Measurements from ENCODE around the gene FAM162A. TPM values are rescaled to one million over a fixed set of nuclear protein-coding genes. Genes with fewer than 3 reads are reported as not detected.

FAM162A gene
- total RNA-seq, 8 experiments from 2014 or later: 12.2 to 51.7 (median 44.2) TPM

DNA sequence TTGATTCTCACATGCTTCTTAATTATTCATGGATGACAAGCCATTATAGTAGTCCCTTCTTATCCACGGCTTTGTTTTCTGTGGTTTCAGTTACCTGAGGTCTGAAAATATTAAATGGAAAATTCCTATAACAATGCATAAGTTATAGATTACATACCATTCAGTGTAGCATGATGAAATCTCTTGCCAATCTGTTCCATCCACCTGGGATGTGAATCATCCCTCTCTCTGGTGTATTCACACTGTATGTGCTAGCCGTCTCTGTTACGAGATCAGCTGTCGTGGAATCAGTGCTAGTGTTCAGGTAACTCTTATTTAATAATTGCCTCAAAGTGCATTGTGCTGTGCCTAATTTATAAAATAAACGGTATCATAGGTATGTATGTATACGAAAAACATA, 26.7 kb downstream of the FAM162A start:
- Histone ChIP-seq H3K27ac (peak overlapping the region in 1 of 2 donors; percentile 74), H3K4me3 (peak overlapping the region in 1 of 5 donors; percentile 3), H3K4me1 (replicated peaks in 1 of 2) (peaks cover 6 to 31% of the 10 kb centered on the region in 2 donors)
- 79 to 94% (median 84%) methylated on average over 2 to 6 of the region's 6 CpGs; no CpG with 5 or more reads in 1 of the 10 experiments for WGBS, 10 experiments
- ATAC-seq (replicated peaks in 6 of 8): peak in 5 of 8 experiments; percentile 65 to 88 (median 75)
- in situ Hi-C loops (cut with MboI; ENCODE audit: low pct_unique_long_range_greater_than_20kb in 2 of 9, low sequenced_read_pairs in 9 of 9, unreplicated experiment in 9 of 9): no loop called here

GRCh38 chr3:122414391-122414790, 30.4 kb downstream of the FAM162A start:
- Histone ChIP-seq H3K27ac (no peak overlapping the region), H3K4me3 (peak overlapping the region in 4 of 5 donors; percentile 53 to 92 (median 66)), H3K4me1 (replicated peaks in 1 of 2) (peaks cover 11 to 38% of the 10 kb centered on the region in 2 donors)
- no peak for ATAC-seq (replicated peaks in 6 of 8)
- 14 to 100% (median 78%) methylated on average over 1 to 3 of the region's 3 CpGs; no CpG with 5 or more reads in 2 of the 10 experiments for WGBS, 10 experiments
- in situ Hi-C loops (cut with MboI; ENCODE audit: low pct_unique_long_range_greater_than_20kb in 2 of 9, low sequenced_read_pairs in 9 of 9, unreplicated experiment in 9 of 9): no loop called here

DNA sequence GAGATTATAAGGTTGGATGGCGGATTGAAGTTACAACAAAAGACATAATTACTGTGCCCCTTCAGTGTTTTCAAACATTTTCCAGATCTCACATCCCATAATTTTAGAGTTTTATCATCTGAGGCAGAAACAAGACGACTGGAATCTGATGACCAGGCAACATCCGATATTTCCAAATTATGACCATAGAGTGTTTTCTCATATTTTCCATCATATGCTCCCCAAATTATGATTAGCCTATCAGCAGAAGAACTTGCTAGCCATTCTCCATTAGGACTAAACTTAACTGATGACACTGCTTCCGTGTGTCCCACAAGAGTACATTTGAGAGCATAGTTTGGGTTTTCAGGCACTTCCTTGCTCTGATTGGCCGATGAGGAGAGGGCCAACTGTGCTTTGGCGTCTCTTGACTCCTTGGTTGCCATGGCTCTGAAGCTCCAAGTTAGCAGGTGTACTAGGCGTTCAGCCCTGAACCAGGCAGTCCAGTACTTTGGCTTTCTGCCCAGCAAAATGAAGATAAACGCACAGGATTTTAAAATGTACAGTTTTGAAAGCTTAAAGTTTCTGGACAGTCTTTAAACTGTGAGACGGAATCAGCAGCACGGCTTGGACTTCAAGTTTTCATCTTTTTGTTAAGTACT, 31.2 kb downstream of the FAM162A start:
- WGBS, 10 experiments: 4 to 47% (median 32%) methylated on average over 3 to 9 of the region's 10 CpGs
- H3K27ac ChIP-seq: peak overlapping the region; percentile 92 to 94
- H3K4me1 ChIP-seq (replicated peaks in 1 of 2): peaks cover 11 to 37% of the 10 kb centered on the region in 2 donors
- in situ Hi-C loops (cut with MboI; ENCODE audit: low pct_unique_long_range_greater_than_20kb in 2 of 9, low sequenced_read_pairs in 9 of 9, unreplicated experiment in 9 of 9): no loop called here
- H3K4me3 ChIP-seq: peak overlapping the region; percentile 53 to 92 (median 62)
- ATAC-seq (replicated peaks in 6 of 8): peak; percentile 32 to 57 (median 44)

DNA sequence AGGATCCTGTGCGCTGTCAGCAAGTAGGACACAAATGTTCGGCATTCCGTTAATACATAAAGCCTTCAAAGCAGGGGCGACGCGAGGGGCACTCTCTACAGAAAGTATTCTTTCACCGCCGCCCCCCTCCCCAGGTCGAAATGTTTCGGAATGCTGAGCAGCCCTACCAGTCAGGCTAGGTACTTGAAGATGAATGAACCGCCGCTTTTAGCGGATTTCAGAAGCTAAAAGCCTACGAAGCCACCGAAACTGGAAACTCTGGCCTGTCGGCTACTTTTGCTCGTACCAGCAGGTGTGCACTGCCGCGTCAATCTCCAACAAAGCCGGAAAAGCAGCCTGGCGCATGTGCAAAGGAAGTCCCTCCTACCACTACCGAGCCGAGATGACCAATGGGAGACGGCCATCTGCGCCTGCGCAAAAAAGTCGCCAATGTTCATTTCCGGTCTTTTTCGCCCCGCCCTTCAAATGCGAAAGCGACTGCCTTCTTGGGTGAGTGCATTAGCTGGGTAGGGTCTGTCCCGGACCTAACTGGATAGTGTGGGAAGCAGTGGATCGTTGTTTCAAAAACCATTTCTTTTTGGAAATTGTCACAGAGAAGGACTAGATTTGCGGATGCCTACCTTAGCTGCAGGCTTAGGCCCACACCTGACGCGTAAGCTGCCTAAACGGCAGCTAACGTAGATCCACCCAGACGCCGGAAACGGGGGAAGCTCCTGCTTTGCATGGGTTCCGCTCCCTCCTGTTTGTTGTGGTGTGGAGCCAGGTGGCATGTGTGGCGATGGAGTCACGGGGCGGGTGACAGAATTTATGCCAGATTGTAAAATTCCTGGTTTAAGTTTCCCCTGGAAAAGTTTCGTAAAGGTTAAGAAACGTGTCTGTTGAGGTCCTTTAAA, 32.0 kb downstream of the FAM162A start, which contains the start of gene WDR5B:
Gene WDR5B (minus strand): TSS at position 301 of the 893 bp plus-strand sequence. CDS start 534 bp downstream, outside the sequence.
- H3K4me3 ChIP-seq: peak within 1 kb of the TSS; percentile 53 to 92 (median 62)
- peak; percentile 83 to 93 (median 90) for ATAC-seq (replicated peaks in 6 of 8)
- WGBS, 10 experiments: 0 to 2% (median 0%) methylated on average over 4 to 34 of the region's 48 CpGs; no CpG with 5 or more reads in 1 of the 10 experiments
- peaks cover 11 to 29% of the 10 kb centered on the region in 2 donors for H3K4me1 ChIP-seq (replicated peaks in 1 of 2)
- peak within 1 kb of the TSS; percentile 92 to 94 for H3K27ac ChIP-seq
- in situ Hi-C loops (cut with MboI; ENCODE audit: low pct_unique_long_range_greater_than_20kb in 2 of 9, low sequenced_read_pairs in 9 of 9, unreplicated experiment in 9 of 9): no loop called here

GRCh38 chr3:122416966-122417365, 33.0 kb downstream of the FAM162A start:
- in situ Hi-C loops (cut with MboI; ENCODE audit: low pct_unique_long_range_greater_than_20kb in 2 of 9, low sequenced_read_pairs in 9 of 9, unreplicated experiment in 9 of 9): no loop called here
- H3K4me3 ChIP-seq: peak overlapping the region; percentile 53 to 92 (median 62)
- peaks cover 11 to 28% of the 10 kb centered on the region in 2 donors for H3K4me1 ChIP-seq (replicated peaks in 1 of 2)
- 13 to 87% (median 58%) methylated on average over 1 to 13 of the region's 14 CpGs; no CpG with 5 or more reads in 1 of the 10 experiments for WGBS, 10 experiments
- ATAC-seq (replicated peaks in 6 of 8): peak in 2 of 8 experiments; percentile 2 to 3
- H3K27ac ChIP-seq: peak overlapping the region; percentile 92 to 94

DNA sequence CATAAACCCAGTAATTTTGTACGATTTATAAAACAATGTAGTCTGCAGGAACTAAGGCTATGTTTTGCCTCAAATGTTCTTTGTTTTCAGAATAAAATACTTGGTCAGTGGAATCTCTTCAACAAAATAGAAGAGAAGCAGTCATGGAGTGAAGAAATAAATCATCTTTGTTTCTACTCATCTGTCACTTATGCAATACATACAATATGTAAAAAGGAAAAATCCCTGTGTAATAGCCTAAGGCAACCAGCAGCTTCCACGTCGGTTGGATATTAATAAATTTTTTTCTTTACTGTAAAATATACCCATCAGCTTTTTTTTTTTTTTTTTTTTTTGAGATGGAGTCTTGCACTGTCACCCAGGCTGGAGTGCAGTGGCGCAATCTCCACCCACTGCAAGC, 37.1 kb downstream of the FAM162A start:
- 43 to 100% (median 96%) methylated on average over 2 to 3 of the region's 4 CpGs; no CpG with 5 or more reads in 3 of the 10 experiments for WGBS, 10 experiments
- in situ Hi-C loops (cut with MboI; ENCODE audit: low pct_unique_long_range_greater_than_20kb in 2 of 9, low sequenced_read_pairs in 9 of 9, unreplicated experiment in 9 of 9): no loop called here
- Histone ChIP-seq H3K4me3 (no peak overlapping the region), H3K4me1 (replicated peaks in 1 of 2) (peaks cover 5 to 7% of the 10 kb centered on the region in 2 donors), H3K27ac (no peak overlapping the region)
- ATAC-seq (replicated peaks in 6 of 8): peak in 1 of 8 experiments; percentile 7

DNA sequence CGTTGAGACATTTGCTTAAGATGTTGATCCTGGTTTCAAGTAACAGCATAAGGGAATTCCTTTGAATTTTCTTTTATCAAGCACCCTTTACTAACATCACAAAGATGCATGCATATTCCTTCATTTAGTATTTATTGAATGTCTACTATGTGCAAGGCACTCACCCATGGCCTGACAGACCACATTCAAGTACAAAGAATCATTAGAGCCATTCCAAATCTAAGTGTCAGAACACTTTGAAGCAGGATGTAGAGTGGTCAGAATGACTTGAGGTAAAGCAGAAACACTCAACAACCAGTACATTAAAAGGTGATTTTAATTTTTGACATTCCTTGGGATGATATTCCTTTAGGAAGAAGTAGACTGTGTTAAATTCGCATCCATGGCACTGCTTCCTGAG, 37.9 kb downstream of the FAM162A start:
- no peak for ATAC-seq (replicated peaks in 6 of 8)
- WGBS, 10 experiments: 80 to 100% (median 100%) methylated on average over 1 to 2 of the region's 2 CpGs; no CpG with 5 or more reads in 3 of the 10 experiments
- in situ Hi-C loops (cut with MboI; ENCODE audit: low pct_unique_long_range_greater_than_20kb in 2 of 9, low sequenced_read_pairs in 9 of 9, unreplicated experiment in 9 of 9): no loop called here
- Histone ChIP-seq H3K27ac (no peak overlapping the region), H3K4me1 (replicated peaks in 1 of 2) (peaks cover 5 to 6% of the 10 kb centered on the region in 2 donors), H3K4me3 (no peak overlapping the region)

GRCh38 chr3:122427857-122428471, 44.0 kb downstream of the FAM162A start:
- in situ Hi-C loops (cut with MboI; ENCODE audit: low pct_unique_long_range_greater_than_20kb in 2 of 9, low sequenced_read_pairs in 9 of 9, unreplicated experiment in 9 of 9): loop anchor here in 2 of 9 experiments (25.0 kb wide), 1 partner anchor 259 kb away; the partner anchor contains the start of gene PARP14 (in 2 of the 2)
- Histone ChIP-seq H3K4me1 (replicated peaks in 1 of 2) (no peaks in the 10 kb centered on the region), H3K27ac (no peak overlapping the region), H3K4me3 (no peak overlapping the region)
- peak in 1 of 8 experiments; percentile 38 for ATAC-seq (replicated peaks in 6 of 8)
- 63 to 100% (median 100%) methylated on average over 1 to 2 of the region's 2 CpGs for WGBS, 10 experiments

GRCh38 chr3:122430371-122430770, 46.4 kb downstream of the FAM162A start:
- WGBS, 10 experiments: 84 to 100% (median 100%) methylated on average over 1 to 2 of the region's 2 CpGs; no CpG with 5 or more reads in 1 of the 10 experiments
- in situ Hi-C loops (cut with MboI; ENCODE audit: low pct_unique_long_range_greater_than_20kb in 2 of 9, low sequenced_read_pairs in 9 of 9, unreplicated experiment in 9 of 9): loop anchor here in 2 of 9 experiments (25.0 kb wide), 1 partner anchor 257 kb away; the partner anchor contains the start of gene PARP14 (in 2 of the 2)
- Histone ChIP-seq H3K27ac (no peak overlapping the region), H3K4me3 (no peak overlapping the region), H3K4me1 (replicated peaks in 1 of 2) (no peaks in the 10 kb centered on the region)
- ATAC-seq (replicated peaks in 6 of 8): no peak

DNA sequence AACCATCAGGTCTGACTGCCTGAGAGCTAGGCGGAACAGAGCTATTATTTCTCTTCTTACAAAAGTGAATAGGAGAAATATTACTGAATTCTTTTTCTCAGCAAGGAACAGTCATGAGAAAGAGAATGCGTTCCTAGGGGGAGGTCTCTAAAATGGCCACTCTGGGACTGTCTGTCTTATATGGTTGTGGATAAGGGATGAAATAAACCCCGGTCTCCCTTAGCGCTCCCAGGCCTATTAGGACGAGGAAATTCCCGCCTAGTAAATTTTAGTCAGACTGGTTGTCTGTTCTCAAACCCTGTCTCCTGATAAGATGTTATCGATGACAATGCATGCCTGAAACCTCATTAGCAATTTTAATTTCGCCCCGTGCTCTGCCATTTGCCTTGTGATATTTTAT, 52.0 kb downstream of the FAM162A start:
- Histone ChIP-seq H3K4me1 (replicated peaks in 1 of 2) (no peaks in the 10 kb centered on the region), H3K4me3 (no peak overlapping the region), H3K27ac (no peak overlapping the region)
- no peak for ATAC-seq (replicated peaks in 6 of 8)
- in situ Hi-C loops (cut with MboI; ENCODE audit: low pct_unique_long_range_greater_than_20kb in 2 of 9, low sequenced_read_pairs in 9 of 9, unreplicated experiment in 9 of 9): loop anchor here in 2 of 9 experiments (25.0 kb wide), 1 partner anchor 251 kb away; the partner anchor contains the start of gene PARP14 (in 2 of the 2)
- WGBS, 10 experiments: 81 to 100% (median 97%) methylated on average over 1 to 8 of the region's 9 CpGs

GRCh38 chr3:122443090-122443489, 59.1 kb downstream of the FAM162A start:
- peak in 1 of 8 experiments; percentile 10 for ATAC-seq (replicated peaks in 6 of 8)
- WGBS, 10 experiments: 73 to 94% (median 80%) methylated on average over 1 to 3 of the region's 10 CpGs; no CpG with 5 or more reads in 7 of the 10 experiments
- H3K4me3 ChIP-seq: no peak overlapping the region
- no peak overlapping the region for H3K27ac ChIP-seq
- in situ Hi-C loops (cut with MboI; ENCODE audit: low pct_unique_long_range_greater_than_20kb in 2 of 9, low sequenced_read_pairs in 9 of 9, unreplicated experiment in 9 of 9): loop anchor here in 2 of 9 experiments (25.0 kb wide), 1 partner anchor 244 kb away; the partner anchor contains the start of gene PARP14 (in 2 of the 2)
- H3K4me1 ChIP-seq (replicated peaks in 1 of 2): no peaks in the 10 kb centered on the region
